Stimulated activated CD4-positive, alpha-beta T cell treated with anti-CD3 and anti-CD28 coated beads, Interleukin-1b, Interleukin-23, amount 100 ng/mL, for 48 hours (primary cell): ENCODE measurements around the gene HDLBP.

Experiments used
- DNase-seq: peaks from one replicate; pipeline ENCODE4 v3.0.0-alpha.2; 2020

Gene HDLBP

DNA sequence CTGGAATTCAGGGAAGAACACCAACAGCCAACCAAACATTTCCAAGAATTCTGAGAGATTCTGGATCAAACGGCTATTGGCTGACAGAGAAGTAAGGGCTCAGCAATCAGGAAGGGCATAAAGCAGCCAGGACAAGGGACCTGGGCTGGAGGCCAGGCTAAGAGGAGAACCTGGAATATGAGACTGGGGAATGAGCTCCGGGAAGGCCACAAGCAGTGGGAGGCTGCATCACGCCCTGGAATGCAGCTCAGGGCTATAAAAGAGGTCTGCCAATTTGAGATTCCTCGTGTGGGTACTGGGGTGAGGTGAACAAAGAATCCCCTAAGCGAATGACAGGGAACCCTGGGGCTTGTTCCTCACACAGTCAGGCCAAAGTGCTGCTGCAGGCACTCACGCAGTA is 66.6 kb downstream of the HDLBP start:
- DNase-seq, result no peak

DNA sequence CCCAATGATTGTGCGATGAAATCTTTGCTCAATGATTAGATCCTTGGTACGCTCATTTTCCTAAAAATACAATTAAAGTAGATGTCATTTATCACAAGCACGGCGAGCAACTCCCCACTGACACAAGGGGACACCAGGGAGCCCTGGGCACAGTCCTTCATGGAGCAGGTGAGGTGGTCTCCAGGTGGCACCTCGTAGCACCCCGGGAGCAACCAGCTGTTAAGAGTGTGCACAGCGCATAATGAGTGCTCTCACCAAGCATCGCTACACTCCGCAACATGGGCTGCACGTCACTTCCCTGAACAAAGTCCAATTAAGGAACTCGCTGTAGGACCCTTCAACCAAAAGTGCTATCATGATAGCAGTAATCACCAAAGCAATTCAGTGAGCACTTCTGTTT is 67.2 kb downstream of the HDLBP start:
- no peak for DNase-seq

DNA sequence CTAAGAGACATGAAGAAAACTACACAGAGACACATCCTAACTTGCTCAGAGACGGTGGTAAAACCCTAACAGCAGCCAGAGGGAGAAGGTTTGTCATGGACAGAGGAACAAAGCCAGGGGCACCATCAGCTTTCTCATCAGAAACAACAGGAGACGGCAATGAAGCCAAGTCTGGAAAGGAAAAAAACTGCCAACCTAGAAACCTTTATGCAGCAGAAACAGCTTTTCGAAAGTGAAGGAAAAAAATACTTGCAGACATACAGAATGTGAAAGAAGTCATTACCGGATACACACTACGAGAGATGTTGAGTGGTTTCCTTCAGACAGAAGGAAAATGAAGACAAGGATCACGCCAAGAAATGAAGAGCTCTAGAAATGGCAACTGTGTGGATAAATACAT is 71.1 kb downstream of the HDLBP start:
- no peak for DNase-seq

DNA sequence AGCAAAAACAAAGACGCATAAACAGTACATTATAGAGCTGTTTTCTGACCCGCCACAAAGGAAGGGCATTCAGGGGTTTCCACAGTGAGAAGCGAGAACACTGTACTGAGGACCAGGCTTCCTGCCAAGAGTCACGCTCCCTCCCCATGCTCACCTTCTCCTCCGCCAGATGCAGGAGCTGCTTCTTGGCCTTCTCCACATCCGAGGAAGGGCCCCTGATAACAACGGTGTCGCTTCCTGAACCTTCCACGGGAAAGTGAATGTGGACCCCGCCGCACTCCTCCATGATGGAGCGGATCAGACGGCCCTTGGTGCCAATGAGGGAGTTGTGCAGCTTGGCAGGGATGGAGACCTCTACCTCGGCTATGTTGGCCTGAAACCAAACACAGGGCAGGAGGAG is 73.2 kb downstream of the HDLBP start:
- DNase-seq, result no peak

DNA sequence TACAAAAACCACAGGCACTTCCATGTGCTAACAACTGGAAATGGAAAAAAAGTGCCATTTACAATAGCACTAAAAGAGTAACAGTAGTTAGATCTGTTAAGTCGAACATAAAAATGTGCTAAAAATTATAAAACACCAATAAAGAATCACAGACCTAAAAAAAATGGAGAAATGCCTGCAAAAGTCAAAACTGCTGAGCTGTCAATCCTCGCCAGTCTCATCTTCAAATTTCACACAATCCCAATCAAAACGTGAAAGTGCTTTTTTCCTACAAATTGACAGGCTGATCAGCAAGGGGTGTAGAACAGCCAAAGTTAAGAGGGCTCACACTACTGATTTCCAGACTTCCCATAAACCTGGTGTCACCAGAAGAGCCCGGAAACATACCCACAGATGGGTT is 73.8 kb downstream of the HDLBP start:
- DNase-seq, result no peak

- no peak for DNase-seq
Observed at GRCh38 chr2:241240320-241241004, 75.0 kb downstream of the HDLBP start.

- no peak for DNase-seq
Observed at GRCh38 chr2:241239552-241240202, 75.8 kb downstream of the HDLBP start.

DNA sequence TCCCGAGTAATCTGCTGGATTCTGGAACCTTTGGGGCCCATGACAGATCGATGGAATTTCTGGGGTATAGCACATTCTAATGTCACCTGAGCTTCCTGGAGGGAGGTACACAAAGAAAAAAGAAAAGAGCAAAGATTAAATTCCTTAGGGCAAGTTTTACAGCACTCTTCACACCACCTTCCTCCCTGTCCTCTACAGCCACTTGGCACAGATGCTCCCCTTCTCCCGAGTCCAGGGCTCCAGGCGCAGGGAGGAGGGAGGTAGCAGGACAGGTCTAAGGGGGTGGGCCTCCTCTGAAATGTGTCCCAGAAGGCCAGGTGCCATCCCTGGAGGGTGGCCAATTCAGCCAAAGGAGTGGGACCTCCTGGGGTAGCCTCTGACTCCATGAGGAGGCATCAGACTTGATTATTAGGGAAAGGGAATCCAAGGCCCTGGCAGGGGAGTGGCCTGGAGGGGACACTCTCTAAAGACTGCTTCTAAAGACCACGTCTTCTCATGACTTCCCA is 76.7 kb downstream of the HDLBP start:
- no peak for DNase-seq

- DNase-seq, result no peak
Observed at GRCh38 chr2:241237949-241238371, 77.5 kb downstream of the HDLBP start.

DNA sequence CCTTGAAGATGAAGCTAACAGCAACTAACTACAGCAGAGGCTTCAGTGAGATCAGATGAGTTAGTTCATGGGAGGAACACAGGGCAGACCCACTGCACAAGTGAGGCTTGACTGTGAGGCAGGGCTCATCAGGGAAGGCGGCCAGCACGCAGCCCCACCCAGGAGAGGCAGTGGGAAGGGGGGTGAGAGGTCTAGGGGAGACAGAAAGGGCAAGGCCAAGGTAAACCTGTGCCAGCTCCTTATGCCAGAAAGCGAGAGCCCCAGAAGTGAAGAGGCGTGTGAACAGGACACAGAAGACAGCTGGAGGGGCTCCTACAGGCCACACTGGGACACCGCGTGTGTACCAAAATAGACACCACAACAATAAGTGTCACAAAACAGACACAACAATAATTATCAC is 78.4 kb downstream of the HDLBP start:
- no peak for DNase-seq

DNA sequence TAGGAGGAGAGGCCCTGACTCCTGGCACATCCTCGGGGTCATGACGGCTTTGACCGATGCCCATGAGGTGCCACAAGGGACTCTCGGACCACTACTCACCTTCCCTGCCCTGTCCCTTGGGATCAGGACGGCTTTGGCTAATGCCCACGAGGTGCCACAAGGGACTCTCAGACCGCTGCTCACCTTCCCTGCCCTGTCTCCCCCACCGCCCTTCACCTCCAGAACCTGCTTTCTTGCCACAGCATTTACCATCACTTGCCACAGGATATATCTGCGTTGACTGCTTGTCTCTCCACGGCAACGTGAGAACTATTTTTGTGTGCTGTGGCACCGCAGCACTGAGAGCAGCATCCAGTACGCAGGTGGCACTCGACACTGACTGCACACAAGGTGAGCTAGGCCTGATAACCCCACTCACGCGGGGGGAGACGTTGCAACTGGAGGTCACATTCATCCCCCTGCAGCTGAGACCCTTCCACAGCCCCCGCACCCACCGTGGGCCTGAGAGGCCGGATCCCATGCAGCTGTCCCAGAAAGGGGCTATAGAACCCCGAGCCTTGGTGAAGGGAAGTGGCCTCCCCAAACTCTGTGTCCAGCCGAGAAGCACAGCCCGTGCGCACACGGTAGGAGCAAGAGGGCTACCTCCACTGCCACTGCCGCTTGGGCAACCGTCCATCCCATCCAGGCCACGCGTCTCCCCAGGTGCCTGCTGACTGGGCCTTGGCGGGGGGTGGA is 79.4 kb downstream of the HDLBP start:
- DNase-seq, result no peak

DNA sequence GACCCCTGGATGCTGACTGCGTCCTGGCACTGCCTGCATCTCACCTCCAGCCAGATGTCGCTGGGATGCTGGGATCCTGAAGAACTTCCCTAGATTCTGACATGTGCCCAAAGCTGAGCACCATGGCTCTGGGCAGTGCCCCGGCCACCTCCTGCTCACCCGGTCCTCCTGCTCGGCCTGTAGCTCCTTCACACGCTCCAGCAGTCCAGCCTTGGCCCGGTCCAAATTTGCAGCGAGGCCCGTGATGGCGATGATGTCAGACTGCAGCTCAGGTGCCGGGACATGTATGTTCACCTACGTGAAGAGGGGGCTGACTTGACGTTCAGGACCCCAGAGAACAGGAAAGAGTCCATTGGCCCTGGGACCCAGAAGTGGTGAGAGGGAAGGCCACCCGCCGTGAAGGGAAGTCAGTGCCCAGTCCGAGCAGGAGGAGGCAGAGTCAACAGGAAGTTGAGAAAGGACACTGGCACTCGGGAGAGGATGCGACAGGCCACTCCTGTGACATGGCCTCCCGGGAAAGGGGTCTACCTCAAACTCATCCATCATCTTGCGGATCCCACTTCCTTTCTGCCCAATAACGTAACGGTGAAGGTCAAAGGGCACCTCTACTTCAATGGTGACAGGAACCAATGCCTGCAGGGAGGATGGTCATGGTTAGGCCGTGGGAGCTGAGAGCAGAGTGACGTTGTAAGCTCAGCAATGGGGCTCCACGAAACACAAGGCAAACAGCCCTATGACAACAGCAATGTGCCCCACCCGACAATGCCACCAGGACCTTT is 80.3 kb downstream of the HDLBP start:
- DNase-seq, result no peak

GRCh38 chr2:241234066-241234790 is 81.2 kb downstream of the HDLBP start:
- DNase-seq, result no peak

DNA sequence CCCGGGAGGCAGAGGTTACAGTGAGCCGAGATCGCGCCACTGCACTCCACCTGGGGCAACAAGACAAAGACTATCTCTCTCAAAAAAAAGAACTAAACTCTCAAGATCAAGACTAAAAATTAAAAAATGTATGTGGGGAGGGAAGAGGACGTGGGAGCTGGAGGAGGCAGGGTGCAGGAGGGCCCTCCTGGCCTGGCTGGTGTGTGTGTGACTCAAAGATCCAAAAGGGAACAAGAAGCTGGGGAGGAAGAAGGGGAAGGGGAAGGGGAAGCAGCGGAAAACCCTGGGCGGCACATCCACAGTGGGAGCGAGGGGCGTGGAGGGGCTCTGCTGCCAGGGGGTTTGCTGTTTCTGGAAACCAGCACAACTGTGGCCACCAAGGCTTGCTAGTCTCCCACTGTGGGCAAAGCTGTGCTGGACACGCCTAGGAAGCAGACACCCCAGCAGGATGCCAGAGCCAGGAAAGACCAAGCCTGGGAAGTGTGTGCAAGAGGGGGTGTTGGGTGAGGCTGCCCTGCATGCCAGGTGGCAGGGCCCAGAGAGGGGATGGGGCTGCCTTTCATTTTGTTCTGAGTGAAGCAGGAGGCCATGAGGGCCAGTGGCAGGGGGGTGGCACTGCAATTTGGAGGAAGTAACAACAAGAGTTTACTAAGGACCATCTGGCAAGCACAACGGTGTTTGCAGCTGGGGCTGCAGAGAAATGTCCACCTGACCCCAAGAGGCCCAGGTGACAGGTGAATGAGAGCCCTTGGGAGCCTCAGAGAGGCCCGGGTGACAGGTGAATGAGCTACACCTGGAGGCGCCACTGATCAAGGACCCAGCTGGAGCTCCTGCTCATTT is 82.5 kb downstream of the HDLBP start:
- DNase-seq, result no peak

- DNase-seq, result no peak
Observed at GRCh38 chr2:241230435-241230834, 85.0 kb downstream of the HDLBP start.

- no peak for DNase-seq
Observed at GRCh38 chr2:241229563-241230401, 85.7 kb downstream of the HDLBP start.

DNA sequence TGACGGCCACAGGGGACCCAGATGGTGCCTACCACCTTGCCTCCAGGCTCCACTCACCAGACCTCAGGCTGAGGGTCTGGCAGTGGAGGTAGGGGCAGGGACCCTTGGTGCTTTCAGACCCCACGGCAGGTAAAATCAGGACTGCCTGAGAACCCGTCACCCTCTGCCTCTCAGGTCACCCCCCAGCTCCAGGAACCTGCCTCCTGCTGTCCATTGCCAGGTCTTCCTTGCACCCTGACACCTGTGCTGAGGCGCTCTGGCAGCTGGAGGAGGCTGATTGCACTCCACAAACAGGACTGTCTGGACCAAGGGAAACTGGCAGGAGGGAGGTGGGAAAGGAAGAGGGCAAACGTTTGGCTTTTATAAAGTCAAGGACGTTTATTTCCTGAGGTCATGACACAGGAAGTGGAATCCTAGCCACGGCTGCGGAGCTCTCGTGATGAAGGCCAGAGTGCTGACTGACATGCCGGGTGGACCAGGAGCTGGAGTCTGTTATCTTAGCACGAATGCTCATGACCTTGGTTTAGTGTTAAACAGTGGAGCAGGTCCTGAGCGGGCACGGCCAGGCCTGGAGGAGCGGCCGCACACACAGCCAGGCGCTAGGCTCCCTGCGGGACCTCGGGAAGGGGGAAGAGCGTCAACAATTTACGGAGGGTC is 86.5 kb downstream of the HDLBP start:
- DNase-seq, result no peak

- no peak for DNase-seq
Observed at GRCh38 chr2:241228081-241228859, 87.2 kb downstream of the HDLBP start.

GRCh38 chr2:241227594-241227993 is 87.9 kb downstream of the HDLBP start:
- DNase-seq, result no peak
